ENCODE measurements around the gene GNB5.

- TF ChIP-seq EP300 (IDR thresholded peaks at IDR 0.05; ENCODE audit: low read depth) (no peak), POLR2A (IDR thresholded peaks at IDR 0.05) (no peak), POLR2AphosphoS5 (IDR thresholded peaks at IDR 0.05) (no peak), CTCF (IDR thresholded peaks at IDR 0.05) (no peak)
Observed at GRCh38 chr15:52180851-52181450, 10.2 kb downstream of the GNB5 start.
